HAP-1 (cell line): ENCODE data around the gene KLHL25.

Experiments
- DNase-seq, 2 experiments: peaks; one replicate each; pipeline ENCODE4 v3.0.0-alpha.2; 2016 to 2020; ENCODE audit warnings: low spot score in 2 of 2
- H3K27me3 ChIP-seq: fragments of 250-450 bp; sonication (Bioruptor Pico); 2 replicates; pipeline ENCODE4 v1.5.1; 2020; ENCODE audit warnings: low read depth, mild to moderate bottlenecking, moderate library complexity
- H3K36me3 ChIP-seq: fragments of 250-450 bp; sonication (Bioruptor Pico); replicated peaks from 2 replicates; pipeline ENCODE4 v1.5.1; 2020; ENCODE audit warnings: mild to moderate bottlenecking
- H3K4me1 ChIP-seq: fragments of 250-450 bp; sonication (Bioruptor Pico); 2 replicates; pipeline ENCODE4 v1.5.1; 2020; ENCODE audit warnings: mild to moderate bottlenecking
- H3K4me3 ChIP-seq: fragments of 250-450 bp; sonication (Bioruptor Pico); 2 replicates; pipeline ENCODE4 v1.5.1; 2020; ENCODE audit warnings: mild to moderate bottlenecking, moderate library complexity
- H3K9me3 ChIP-seq: fragments of 250-450 bp; sonication (Bioruptor Pico); 2 replicates; pipeline ENCODE4 v1.5.1; 2020; ENCODE audit warnings: mild to moderate bottlenecking, moderate library complexity
- in situ Hi-C: fragments of 300-500 bp; cut with MboI; formaldehyde crosslinking; loops from 3 replicates; pipeline ENCODE4 v1.14.3; 2020; ENCODE audit warnings: low sequenced_read_pairs, inconsistent platforms, mixed read lengths

KLHL25 gene

GRCh38 chr15:85779249-85779648 is 15.5 kb downstream of the KLHL25 start:
- Histone ChIP-seq H3K36me3 (no peaks in the 10 kb centered on the region), H3K9me3 (no peaks in the 10 kb centered on the region), H3K27me3 (no peaks in the 10 kb centered on the region), H3K4me1 (no peaks in the 10 kb centered on the region), H3K4me3 (no peak overlapping the region)
- no peak for DNase-seq
- in situ Hi-C loops: no loop called here

GRCh38 chr15:85778107-85778776 is 16.5 kb downstream of the KLHL25 start:
- Histone ChIP-seq H3K4me3 (no peak overlapping the region), H3K4me1 (no peaks in the 10 kb centered on the region), H3K36me3 (no peaks in the 10 kb centered on the region), H3K9me3 (no peaks in the 10 kb centered on the region), H3K27me3 (no peaks in the 10 kb centered on the region)
- no peak for DNase-seq
- in situ Hi-C loops: no loop called here

- no peaks in the 10 kb centered on the region for H3K4me1 ChIP-seq
- H3K36me3 ChIP-seq: no peaks in the 10 kb centered on the region
- in situ Hi-C loops: no loop called here
- no peak for DNase-seq
- no peak overlapping the region for H3K4me3 ChIP-seq
- H3K9me3 ChIP-seq: no peaks in the 10 kb centered on the region
- no peaks in the 10 kb centered on the region for H3K27me3 ChIP-seq
Measured at GRCh38 chr15:85777250-85778106, 17.2 kb downstream of the KLHL25 start.

GRCh38 chr15:85773970-85774369 is 20.8 kb downstream of the KLHL25 start:
- Histone ChIP-seq H3K27me3 (no peaks in the 10 kb centered on the region), H3K36me3 (peaks cover 6% of the 10 kb centered on the region), H3K4me3 (no peak overlapping the region), H3K9me3 (no peaks in the 10 kb centered on the region), H3K4me1 (no peaks in the 10 kb centered on the region)
- no peak for DNase-seq
- in situ Hi-C loops: no loop called here

GRCh38 chr15:85773249-85773648 is 21.5 kb downstream of the KLHL25 start:
- no peaks in the 10 kb centered on the region for H3K9me3 ChIP-seq
- H3K4me3 ChIP-seq: no peak overlapping the region
- DNase-seq: no peak
- in situ Hi-C loops: no loop called here
- no peaks in the 10 kb centered on the region for H3K27me3 ChIP-seq
- no peaks in the 10 kb centered on the region for H3K4me1 ChIP-seq
- H3K36me3 ChIP-seq: peaks cover 9% of the 10 kb centered on the region

GRCh38 chr15:85772668-85773067 is 22.1 kb downstream of the KLHL25 start:
- H3K27me3 ChIP-seq: no peaks in the 10 kb centered on the region
- no peak overlapping the region for H3K4me3 ChIP-seq
- no peaks in the 10 kb centered on the region for H3K9me3 ChIP-seq
- DNase-seq: no peak
- in situ Hi-C loops: no loop called here
- H3K4me1 ChIP-seq: no peaks in the 10 kb centered on the region
- peaks cover 9% of the 10 kb centered on the region for H3K36me3 ChIP-seq

- no peaks in the 10 kb centered on the region for H3K9me3 ChIP-seq
- no peak overlapping the region for H3K4me3 ChIP-seq
- no peaks in the 10 kb centered on the region for H3K4me1 ChIP-seq
- in situ Hi-C loops: no loop called here
- H3K27me3 ChIP-seq: no peaks in the 10 kb centered on the region
- peaks cover 9% of the 10 kb centered on the region for H3K36me3 ChIP-seq
- DNase-seq: no peak
Measured at GRCh38 chr15:85771781-85772445, 22.8 kb downstream of the KLHL25 start.

- no peaks in the 10 kb centered on the region for H3K4me1 ChIP-seq
- H3K36me3 ChIP-seq: peaks cover 9% of the 10 kb centered on the region
- H3K9me3 ChIP-seq: no peaks in the 10 kb centered on the region
- in situ Hi-C loops: no loop called here
- no peaks in the 10 kb centered on the region for H3K27me3 ChIP-seq
- DNase-seq: no peak
- no peak overlapping the region for H3K4me3 ChIP-seq
Measured at GRCh38 chr15:85771271-85771670, 23.5 kb downstream of the KLHL25 start.

- DNase-seq: no peak
- H3K4me1 ChIP-seq: no peaks in the 10 kb centered on the region
- no peaks in the 10 kb centered on the region for H3K9me3 ChIP-seq
- H3K4me3 ChIP-seq: no peak overlapping the region
- H3K27me3 ChIP-seq: no peaks in the 10 kb centered on the region
- in situ Hi-C loops: no loop called here
- H3K36me3 ChIP-seq: peaks cover 9% of the 10 kb centered on the region
Measured at GRCh38 chr15:85770096-85771041, 24.4 kb downstream of the KLHL25 start.

- no peaks in the 10 kb centered on the region for H3K4me1 ChIP-seq
- in situ Hi-C loops: no loop called here
- DNase-seq: no peak
- H3K36me3 ChIP-seq: peaks cover 9% of the 10 kb centered on the region
- no peaks in the 10 kb centered on the region for H3K9me3 ChIP-seq
- no peaks in the 10 kb centered on the region for H3K27me3 ChIP-seq
- no peak overlapping the region for H3K4me3 ChIP-seq
Measured at GRCh38 chr15:85769182-85769900, 25.4 kb downstream of the KLHL25 start.

- Histone ChIP-seq H3K27me3 (no peaks in the 10 kb centered on the region), H3K9me3 (no peaks in the 10 kb centered on the region), H3K36me3 (peaks cover 9% of the 10 kb centered on the region), H3K4me1 (no peaks in the 10 kb centered on the region), H3K4me3 (no peak overlapping the region)
- no peak for DNase-seq
- in situ Hi-C loops: no loop called here
Measured at GRCh38 chr15:85768595-85769168, 26.0 kb downstream of the KLHL25 start.

GRCh38 chr15:85767785-85768529 is 26.8 kb downstream of the KLHL25 start:
- H3K4me3 ChIP-seq: no peak overlapping the region
- H3K9me3 ChIP-seq: no peaks in the 10 kb centered on the region
- no peak for DNase-seq
- no peaks in the 10 kb centered on the region for H3K27me3 ChIP-seq
- in situ Hi-C loops: no loop called here
- H3K36me3 ChIP-seq: peaks cover 12% of the 10 kb centered on the region
- no peaks in the 10 kb centered on the region for H3K4me1 ChIP-seq
